ENCODE measurements around the gene TUBGCP3.

The TUBGCP3 gene

GRCh38 chr13:112474869-112475268, 113.1 kb downstream of the TUBGCP3 start:
- DNase-seq, result no peak

- DNase-seq, result no peak
Measured at GRCh38 chr13:112473818-112474217, 114.1 kb downstream of the TUBGCP3 start.

GRCh38 chr13:112469071-112469745, 118.7 kb downstream of the TUBGCP3 start:
- DNase-seq, result no peak

GRCh38 chr13:112468069-112468468, 119.9 kb downstream of the TUBGCP3 start:
- DNase-seq, result no peak

- DNase-seq, result no peak
Measured at GRCh38 chr13:112467236-112467635, 120.7 kb downstream of the TUBGCP3 start.

- no peak for DNase-seq
Measured at GRCh38 chr13:112466132-112467058, 121.6 kb downstream of the TUBGCP3 start.

- no peak for DNase-seq
Measured at GRCh38 chr13:112465251-112466131, 122.5 kb downstream of the TUBGCP3 start.

- no peak for DNase-seq
Measured at GRCh38 chr13:112464720-112465119, 123.2 kb downstream of the TUBGCP3 start.

- no peak for DNase-seq
Measured at GRCh38 chr13:112462408-112462807, 125.5 kb downstream of the TUBGCP3 start.

GRCh38 chr13:112457485-112457884, 130.5 kb downstream of the TUBGCP3 start:
- DNase-seq, result no peak

GRCh38 chr13:112457081-112457480, 130.9 kb downstream of the TUBGCP3 start:
- no peak for DNase-seq

GRCh38 chr13:112456138-112457056, 131.6 kb downstream of the TUBGCP3 start:
- DNase-seq, result no peak

- DNase-seq, result no peak
Measured at GRCh38 chr13:112455476-112456059, 132.4 kb downstream of the TUBGCP3 start.

GRCh38 chr13:112454648-112455334, 133.2 kb downstream of the TUBGCP3 start:
- DNase-seq, result no peak

- DNase-seq, result no peak
Measured at GRCh38 chr13:112453874-112454647, 133.9 kb downstream of the TUBGCP3 start.

GRCh38 chr13:112453207-112453829, 134.6 kb downstream of the TUBGCP3 start:
- no peak for DNase-seq

GRCh38 chr13:112452380-112453206, 135.4 kb downstream of the TUBGCP3 start:
- no peak for DNase-seq

GRCh38 chr13:112451512-112452379, 136.2 kb downstream of the TUBGCP3 start:
- DNase-seq, result no peak
